ENCODE results near the gene HIVEP3.
A peak's percentile ranks its signal among the peaks of the same experiment; 100 is the strongest.
"Not testable (repeated sequence)": the region's sequence is repeated elsewhere in the genome, so short reads cannot be mapped to it uniquely, and the experiment has no call there.

The HIVEP3 gene

GRCh38 chr1:41704196-41704595 is 214.5 kb downstream of the HIVEP3 start:
- no peak for DNase-seq

GRCh38 chr1:41702771-41703170 is 216.0 kb downstream of the HIVEP3 start:
- no peak for DNase-seq

GRCh38 chr1:41700986-41701535 is 217.7 kb downstream of the HIVEP3 start:
- DNase-seq, result no peak

GRCh38 chr1:41700581-41700980 is 218.1 kb downstream of the HIVEP3 start:
- no peak for DNase-seq

DNA sequence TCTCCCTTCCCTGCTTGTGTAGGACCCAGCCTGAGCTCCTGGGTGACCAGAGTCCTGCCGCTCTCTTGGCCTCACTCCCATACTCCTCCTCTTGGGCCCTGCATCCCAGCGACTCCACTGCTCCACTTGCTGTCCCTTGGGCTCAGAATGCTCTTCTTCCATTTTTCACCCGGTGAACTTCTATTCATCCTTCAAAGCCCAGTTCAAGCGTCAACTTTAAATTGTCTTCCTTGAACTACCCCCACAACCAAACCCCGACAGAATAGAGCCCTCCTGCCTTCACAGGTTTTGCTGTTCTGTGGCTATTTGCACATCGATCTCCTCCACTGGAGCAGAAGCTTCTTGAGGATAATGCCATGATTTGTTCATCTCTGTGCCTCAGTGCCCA is 218.9 kb downstream of the HIVEP3 start:
- DNase-seq, result no peak

- DNase-seq, result no peak
Observed at GRCh38 chr1:41698916-41699860, 219.5 kb downstream of the HIVEP3 start.

- peak; percentile 53 for DNase-seq
Observed at GRCh38 chr1:41696381-41696780, 222.3 kb downstream of the HIVEP3 start.

DNA sequence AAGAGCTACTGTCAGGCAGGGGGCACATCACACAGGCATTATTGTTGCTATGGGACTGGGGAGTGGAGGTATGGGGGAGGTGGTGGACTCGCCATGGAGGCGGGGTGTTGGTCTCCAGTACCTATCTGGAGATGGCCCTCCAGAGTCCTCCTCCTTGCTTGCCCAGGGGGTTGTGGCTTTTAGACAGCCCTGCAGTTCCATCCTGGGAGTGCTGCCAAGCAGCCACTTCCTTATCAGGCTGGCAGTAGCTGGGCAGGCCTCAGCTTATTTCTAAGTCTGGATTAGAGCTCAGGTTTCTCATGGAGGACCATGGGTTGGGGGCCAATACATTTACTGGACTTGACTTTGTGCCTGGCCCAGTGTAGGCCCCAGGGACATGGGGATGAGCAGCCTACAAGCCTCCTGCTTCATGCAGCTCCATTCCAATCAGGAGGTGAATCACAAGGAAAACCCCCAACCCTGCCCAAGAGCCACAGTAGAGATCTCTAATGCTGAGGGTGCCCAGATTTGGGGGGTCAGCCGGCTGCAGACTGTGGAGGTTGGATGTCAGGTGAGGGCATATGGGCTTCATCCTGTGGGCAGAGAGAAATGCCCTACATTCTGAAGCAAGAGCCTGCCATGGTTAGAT is 223.5 kb downstream of the HIVEP3 start:
- DNase-seq, result no peak

DNA sequence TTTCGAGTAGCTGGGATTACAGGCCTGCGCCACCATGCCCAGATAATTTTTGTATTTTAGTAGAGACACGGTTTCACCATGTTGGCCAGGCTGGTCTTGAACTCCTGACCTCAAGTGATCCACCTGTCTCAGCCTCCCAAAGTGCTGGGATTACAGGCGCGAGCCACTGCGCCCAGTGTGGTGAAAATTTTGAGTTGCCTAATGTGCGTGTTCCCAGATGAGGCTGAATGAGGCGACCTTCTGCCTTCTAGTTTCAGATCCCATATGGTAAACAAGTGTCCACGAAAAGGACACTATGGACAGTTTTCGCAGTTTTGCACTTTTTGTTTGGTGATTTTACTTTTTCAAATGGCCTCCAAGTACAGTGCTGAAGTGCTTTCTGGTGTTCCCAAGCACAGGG is 226.8 kb downstream of the HIVEP3 start:
- DNase-seq, result not testable (repeated sequence)

- no peak for DNase-seq
Observed at GRCh38 chr1:41691424-41691823, 227.3 kb downstream of the HIVEP3 start.

DNA sequence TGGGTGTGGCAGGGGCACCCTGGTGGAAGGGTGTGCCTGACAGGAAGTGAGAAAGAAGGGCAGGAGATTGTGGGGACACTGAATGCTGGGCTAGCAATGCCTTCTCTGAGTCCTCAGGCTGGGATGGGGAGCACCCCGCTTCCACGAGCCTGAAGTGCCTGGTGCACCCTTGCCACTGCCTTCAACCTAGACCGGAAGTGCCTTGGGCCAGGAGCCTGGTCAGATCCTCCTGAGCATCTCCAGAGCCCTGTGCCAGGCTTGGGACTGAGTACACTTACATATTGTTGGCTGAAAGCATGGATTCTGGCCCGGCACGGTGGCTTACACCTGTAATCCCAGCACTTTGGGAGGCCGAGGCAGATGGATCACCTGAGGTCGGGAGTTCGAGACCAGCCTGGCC is 228.4 kb downstream of the HIVEP3 start:
- DNase-seq, result no peak

DNA sequence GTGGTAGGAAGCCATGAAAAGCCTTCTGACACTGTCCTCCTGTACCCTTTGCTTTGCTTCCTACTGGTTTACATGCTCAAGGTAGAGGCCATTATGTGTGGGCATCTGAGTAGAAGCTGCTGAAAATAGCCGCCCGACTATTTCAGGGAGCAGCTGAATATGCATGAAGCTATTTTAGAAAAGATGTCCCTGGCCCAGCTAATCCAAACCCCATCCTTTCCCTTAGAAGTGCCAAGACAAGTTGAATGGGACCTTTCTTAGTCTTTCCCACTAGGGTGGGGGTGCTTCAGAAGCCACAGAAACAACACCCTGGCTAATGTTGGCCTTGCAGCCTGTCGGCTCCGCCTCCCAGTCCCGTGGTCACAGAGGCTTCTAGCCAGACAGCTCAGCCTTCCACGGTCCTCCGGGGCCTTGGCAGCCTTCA is 229.2 kb downstream of the HIVEP3 start:
- DNase-seq, result no peak

GRCh38 chr1:41689139-41689538 is 229.6 kb downstream of the HIVEP3 start:
- DNase-seq, result no peak

- no peak for DNase-seq
Observed at GRCh38 chr1:41687007-41687406, 231.7 kb downstream of the HIVEP3 start.

- DNase-seq, result no peak
Observed at GRCh38 chr1:41683681-41684500, 234.8 kb downstream of the HIVEP3 start.

DNA sequence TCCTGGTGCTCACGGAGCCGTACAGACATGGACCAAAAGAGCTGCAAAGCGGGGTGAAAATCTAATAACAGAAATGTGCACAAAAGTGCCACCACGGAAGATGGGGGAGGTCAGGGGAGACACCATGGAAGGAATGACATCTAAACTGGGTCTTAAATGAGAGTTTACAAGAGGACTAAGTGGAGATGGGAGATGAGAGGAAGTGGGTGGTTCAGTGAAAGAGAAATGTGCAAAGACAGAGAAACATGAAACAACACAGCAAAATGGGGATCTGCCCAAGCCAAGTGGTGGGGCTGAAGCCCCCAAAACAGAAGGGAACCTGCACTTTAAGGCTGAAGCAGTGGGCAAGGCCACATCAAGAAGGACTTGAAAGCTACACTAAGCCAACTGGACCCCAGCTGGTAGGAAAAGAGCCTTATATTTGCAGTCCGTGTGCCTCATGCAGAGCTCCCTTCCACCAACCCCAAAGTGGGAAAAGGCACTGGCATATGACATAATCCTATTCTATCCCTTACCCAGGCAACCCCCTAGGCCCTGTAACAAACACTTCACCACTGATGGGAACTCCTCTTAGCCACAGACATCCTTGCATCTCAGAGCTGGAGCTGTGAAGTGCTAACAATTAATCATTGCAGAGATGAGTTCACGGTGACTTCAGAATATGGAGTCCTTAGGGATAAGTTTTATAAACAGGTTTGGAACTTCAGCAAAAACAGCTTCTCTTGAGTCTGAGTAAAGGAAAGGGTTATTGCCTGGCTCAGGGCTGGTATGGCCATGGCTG is 235.7 kb downstream of the HIVEP3 start:
- DNase-seq, result no peak

DNA sequence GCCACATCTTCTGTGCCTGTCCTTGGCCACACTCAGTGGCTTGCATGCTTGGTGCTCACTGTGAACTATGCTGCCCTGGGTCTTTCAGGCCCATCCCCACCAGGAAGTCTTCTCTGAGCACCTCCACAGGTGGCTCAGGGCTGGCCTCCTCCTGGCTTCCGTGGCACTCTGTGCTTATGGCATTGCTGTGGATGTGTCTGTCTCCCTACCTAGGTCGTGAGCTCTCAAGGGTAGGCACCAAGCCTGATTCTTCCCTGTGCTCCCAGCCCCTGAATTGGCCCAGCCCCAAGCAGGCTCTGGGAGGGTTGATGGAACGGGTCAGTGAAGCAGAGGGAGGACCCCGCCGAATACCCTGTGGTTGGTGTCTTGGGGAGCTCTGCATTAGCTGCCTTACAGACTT is 236.6 kb downstream of the HIVEP3 start:
- no peak for DNase-seq

- no peak for DNase-seq
Observed at GRCh38 chr1:41681331-41682098, 237.2 kb downstream of the HIVEP3 start.

DNA sequence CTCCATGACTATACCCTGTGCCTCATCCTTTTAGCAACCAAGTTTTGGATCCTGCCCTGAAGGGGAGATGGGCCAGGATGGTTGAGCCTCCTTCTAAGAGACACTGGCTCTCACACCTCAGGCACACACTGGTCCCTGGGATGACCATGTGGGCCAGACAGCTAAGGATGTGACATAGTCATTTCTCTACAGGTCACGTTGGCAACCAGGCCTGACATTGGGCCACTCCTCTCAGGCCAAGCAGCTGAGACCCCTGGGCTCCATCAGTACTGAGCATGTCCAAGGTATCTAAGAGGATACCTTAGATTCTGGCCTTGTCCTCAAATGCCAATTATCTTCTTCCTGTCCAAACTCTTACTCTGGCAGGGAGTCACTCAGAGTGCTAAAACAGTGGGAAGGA is 238.7 kb downstream of the HIVEP3 start:
- no peak for DNase-seq

- DNase-seq, result no peak
Observed at GRCh38 chr1:41679531-41679930, 239.2 kb downstream of the HIVEP3 start.

GRCh38 chr1:41678111-41678878 is 240.4 kb downstream of the HIVEP3 start:
- no peak for DNase-seq

All from SHP77 treated with DMSO at 0.1 percent for 48 hours (cell line).